Measurements from ENCODE around the gene PTH2R.
A peak's percentile ranks its signal among the peaks of the same experiment; 100 is the strongest.

Gene PTH2R

GRCh38 chr2:208399201-208399600 lies 7.4 kb upstream of the PTH2R start:
- H3K27ac ChIP-seq: no peak overlapping the region
- TF ChIP-seq ZFX (IDR thresholded peaks at IDR 0.05): no peak

- H3K27ac ChIP-seq: no peak overlapping the region
- TF ChIP-seq CTCF (conservative IDR thresholded peaks at IDR 0.05) (peak; percentile 69), ZFX (IDR thresholded peaks at IDR 0.05) (no peak)
These were observed 1.1 kb downstream of the PTH2R start for GRCh38 chr2:208407667-208408066.

GRCh38 chr2:208413931-208414330 lies 7.3 kb downstream of the PTH2R start:
- H3K27ac ChIP-seq: no peak overlapping the region
- TF ChIP-seq ZFX (IDR thresholded peaks at IDR 0.05) (no peak), CTCF (conservative IDR thresholded peaks at IDR 0.05) (no peak)

GRCh38 chr2:208415255-208415654 lies 8.7 kb downstream of the PTH2R start:
- no peak overlapping the region for H3K27ac ChIP-seq
- TF ChIP-seq CTCF (conservative IDR thresholded peaks at IDR 0.05): no peak
- TF ChIP-seq ZFX (IDR thresholded peaks at IDR 0.05): no peak

- H3K27ac ChIP-seq: no peak overlapping the region
- TF ChIP-seq ZFX (IDR thresholded peaks at IDR 0.05): no peak
- no peak for TF ChIP-seq CTCF (conservative IDR thresholded peaks at IDR 0.05)
These were observed 9.3 kb downstream of the PTH2R start for GRCh38 chr2:208415897-208416296.

- H3K27ac ChIP-seq: no peak overlapping the region
- no peak for TF ChIP-seq ZFX (IDR thresholded peaks at IDR 0.05)
- no peak for TF ChIP-seq CTCF (conservative IDR thresholded peaks at IDR 0.05)
These were observed 19.9 kb downstream of the PTH2R start for GRCh38 chr2:208426412-208427045.

GRCh38 chr2:208437755-208438154 lies 31.2 kb downstream of the PTH2R start:
- no peak for TF ChIP-seq ZFX (IDR thresholded peaks at IDR 0.05)
- no peak for TF ChIP-seq CTCF (conservative IDR thresholded peaks at IDR 0.05)
- no peak overlapping the region for H3K27ac ChIP-seq

GRCh38 chr2:208440716-208441115 lies 34.1 kb downstream of the PTH2R start:
- no peak overlapping the region for H3K27ac ChIP-seq
- no peak for TF ChIP-seq CTCF (conservative IDR thresholded peaks at IDR 0.05)
- TF ChIP-seq ZFX (IDR thresholded peaks at IDR 0.05): no peak

Data from C4-2B (cell line).